RWPE2 (cell line): ENCODE results near the gene CDK14.

Experiments
- ATAC-seq: fragments of 200-7000 bp; cut with Tn5 transposase; 3 replicates; pipeline ENCODE4 v1.9.1; 2021; ENCODE audit warnings: low read depth
- DNase-seq: peaks from one replicate; pipeline ENCODE4 v3.0.0-alpha.2; 2020; ENCODE audit warnings: low spot score
- H3K27ac ChIP-seq: fragments of 450-650 bp; 2 replicates; pipeline ENCODE4 v1.5.1; 2017; ENCODE audit warnings: mild to moderate bottlenecking; ENCODE audit not compliant: poor library complexity, severe bottlenecking
- H3K27me3 ChIP-seq: fragments of 250-450 bp; sonication (Bioruptor Pico); 2 replicates; pipeline ENCODE4 v1.5.1; 2021; ENCODE audit warnings: mild to moderate bottlenecking, moderate library complexity; ENCODE audit not compliant: insufficient read depth, poor library complexity, severe bottlenecking
- H3K36me3 ChIP-seq: fragments of 250-450 bp; sonication (Bioruptor Pico); 2 replicates; pipeline ENCODE4 v1.5.1; 2020; ENCODE audit warnings: low read depth, mild to moderate bottlenecking, moderate library complexity
- H3K4me1 ChIP-seq: fragments of 250-450 bp; sonication (Bioruptor Pico); 2 replicates; pipeline ENCODE4 v1.5.1; 2021; ENCODE audit warnings: mild to moderate bottlenecking, moderate library complexity; ENCODE audit not compliant: insufficient read depth, poor library complexity, severe bottlenecking
- H3K4me3 ChIP-seq: fragments of 250-450 bp; sonication (Bioruptor Pico); 2 replicates; pipeline ENCODE4 v1.5.1; 2021; ENCODE audit warnings: mild to moderate bottlenecking, moderate library complexity; ENCODE audit not compliant: severe bottlenecking
- H3K9me3 ChIP-seq: fragments of 250-450 bp; sonication (Bioruptor Pico); 2 replicates; pipeline ENCODE4 v1.5.1; 2021; ENCODE audit warnings: mild to moderate bottlenecking, moderate library complexity; ENCODE audit not compliant: severe bottlenecking
- TF ChIP-seq, protein P1 (sequence below): fragments of 450-650 bp; IDR thresholded peaks from one replicate; pipeline ENCODE4 v1.5.1; 2017; ENCODE audit warnings: mild to moderate bottlenecking, moderate library complexity; ENCODE audit not compliant: poor library complexity, severe bottlenecking

CDK14 gene

DNA sequence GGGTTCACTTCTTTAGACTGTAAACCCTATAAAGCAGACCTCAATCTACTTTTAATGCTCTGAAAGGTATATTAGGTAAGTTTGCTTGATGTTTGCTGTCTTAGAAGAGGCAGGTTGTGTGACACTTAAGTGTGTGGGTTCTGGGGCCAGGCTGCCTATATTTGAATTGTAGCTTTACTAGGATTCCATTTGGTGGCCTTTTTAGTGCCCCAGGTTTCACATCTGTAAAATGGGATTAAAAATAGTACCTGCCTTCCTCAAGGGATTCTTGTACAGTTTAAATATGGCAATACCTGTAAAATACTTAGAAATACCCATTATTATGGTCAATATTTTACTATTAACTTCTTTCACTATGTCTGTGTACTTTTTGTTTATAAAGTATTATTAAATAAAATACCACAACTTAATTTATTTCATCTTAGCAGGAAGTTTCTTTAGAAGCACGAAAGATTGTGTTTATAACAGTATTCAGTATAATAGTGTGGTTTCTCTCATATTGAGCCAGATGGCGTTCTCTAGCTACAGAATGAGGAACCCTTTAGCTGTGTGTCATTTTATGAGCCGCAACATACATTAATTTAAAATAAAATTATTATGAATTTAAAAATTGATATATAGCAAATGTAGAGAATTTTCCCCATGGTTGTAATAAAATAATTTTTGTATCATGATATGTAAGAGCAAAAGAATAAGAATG is 94.2 kb downstream of the CDK14 start:
- H3K36me3 ChIP-seq = no peaks in the 10 kb centered on the region
- peaks cover 3% of the 10 kb centered on the region for H3K4me1 ChIP-seq
- TF ChIP-seq, protein P1, sequence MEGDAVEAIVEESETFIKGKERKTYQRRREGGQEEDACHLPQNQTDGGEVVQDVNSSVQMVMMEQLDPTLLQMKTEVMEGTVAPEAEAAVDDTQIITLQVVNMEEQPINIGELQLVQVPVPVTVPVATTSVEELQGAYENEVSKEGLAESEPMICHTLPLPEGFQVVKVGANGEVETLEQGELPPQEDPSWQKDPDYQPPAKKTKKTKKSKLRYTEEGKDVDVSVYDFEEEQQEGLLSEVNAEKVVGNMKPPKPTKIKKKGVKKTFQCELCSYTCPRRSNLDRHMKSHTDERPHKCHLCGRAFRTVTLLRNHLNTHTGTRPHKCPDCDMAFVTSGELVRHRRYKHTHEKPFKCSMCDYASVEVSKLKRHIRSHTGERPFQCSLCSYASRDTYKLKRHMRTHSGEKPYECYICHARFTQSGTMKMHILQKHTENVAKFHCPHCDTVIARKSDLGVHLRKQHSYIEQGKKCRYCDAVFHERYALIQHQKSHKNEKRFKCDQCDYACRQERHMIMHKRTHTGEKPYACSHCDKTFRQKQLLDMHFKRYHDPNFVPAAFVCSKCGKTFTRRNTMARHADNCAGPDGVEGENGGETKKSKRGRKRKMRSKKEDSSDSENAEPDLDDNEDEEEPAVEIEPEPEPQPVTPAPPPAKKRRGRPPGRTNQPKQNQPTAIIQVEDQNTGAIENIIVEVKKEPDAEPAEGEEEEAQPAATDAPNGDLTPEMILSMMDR = no peak
- ATAC-seq (no peak), DNase-seq (no peak)
- no peaks in the 10 kb centered on the region for H3K9me3 ChIP-seq
- no peak overlapping the region for H3K27ac ChIP-seq
- H3K4me3 ChIP-seq = no peak overlapping the region
- no peaks in the 10 kb centered on the region for H3K27me3 ChIP-seq

DNA sequence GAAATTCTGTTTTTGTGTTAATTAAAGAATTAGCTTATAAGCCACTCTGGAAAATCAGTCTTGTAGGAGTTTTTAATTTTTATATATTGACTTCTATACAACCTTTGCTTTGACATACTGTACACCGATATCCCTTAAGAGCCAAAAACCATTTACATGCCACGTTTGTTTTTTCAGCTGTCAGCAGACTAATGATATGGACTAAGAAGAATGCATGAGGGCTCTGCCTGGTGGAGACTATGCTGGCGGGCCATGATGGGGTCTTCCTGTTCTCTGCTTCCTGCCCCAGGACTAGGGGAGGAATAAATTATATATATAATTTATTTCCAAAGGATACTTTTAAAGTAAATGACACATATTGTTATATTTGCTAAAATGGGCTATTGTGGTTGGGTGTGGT is 96.3 kb downstream of the CDK14 start:
- ATAC-seq (no peak), DNase-seq (no peak)
- no peaks in the 10 kb centered on the region for H3K27me3 ChIP-seq
- TF ChIP-seq, protein P1 = no peak
- H3K36me3 ChIP-seq = no peaks in the 10 kb centered on the region
- H3K27ac ChIP-seq = no peak overlapping the region
- no peaks in the 10 kb centered on the region for H3K4me1 ChIP-seq
- H3K4me3 ChIP-seq = no peak overlapping the region
- no peaks in the 10 kb centered on the region for H3K9me3 ChIP-seq

DNA sequence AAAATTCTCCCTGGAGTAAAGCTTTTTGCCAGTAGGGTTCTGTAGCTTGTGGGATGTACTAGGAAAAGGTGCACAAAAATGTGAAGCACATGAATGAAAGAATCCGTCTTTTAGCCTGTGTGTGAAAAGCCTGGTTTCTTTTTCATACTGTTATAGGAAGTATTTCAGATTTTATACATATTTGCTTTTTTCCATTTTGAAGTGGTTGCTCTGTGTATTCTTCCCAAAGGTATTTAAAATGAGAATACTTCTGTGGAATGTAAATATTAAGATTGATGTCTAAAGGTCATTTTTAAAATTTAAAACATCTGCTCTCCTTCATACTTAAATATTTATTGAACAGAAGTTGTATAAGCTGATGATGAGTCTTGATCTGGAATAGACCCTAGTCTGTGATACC is 96.8 kb downstream of the CDK14 start:
- Histone ChIP-seq H3K9me3 (no peaks in the 10 kb centered on the region), H3K27ac (no peak overlapping the region), H3K4me1 (no peaks in the 10 kb centered on the region), H3K4me3 (no peak overlapping the region), H3K36me3 (no peaks in the 10 kb centered on the region), H3K27me3 (no peaks in the 10 kb centered on the region)
- DNase-seq = no peak
- TF ChIP-seq, protein P1 = no peak
- ATAC-seq = no peak

DNA sequence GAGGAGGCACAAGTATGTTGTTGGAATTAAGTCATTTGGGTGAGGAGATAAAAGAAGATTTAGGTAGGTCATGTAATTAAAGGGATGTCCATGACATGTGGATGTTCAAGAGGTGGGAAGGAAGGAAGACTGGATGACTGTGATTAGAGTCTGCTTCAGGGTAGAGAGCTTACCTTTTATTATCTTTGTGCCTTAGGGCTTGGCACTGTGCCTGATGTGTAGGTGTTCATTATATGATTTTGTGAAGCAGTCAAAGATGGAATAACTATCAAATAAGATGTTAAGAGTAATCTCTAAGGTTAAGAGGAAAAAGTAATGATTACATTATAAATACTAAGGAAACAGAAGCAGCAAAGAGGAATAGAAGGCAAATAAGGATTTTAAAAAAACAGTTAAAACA is 97.8 kb downstream of the CDK14 start:
- H3K4me3 ChIP-seq = no peak overlapping the region
- TF ChIP-seq, protein P1 = no peak
- ATAC-seq (no peak), DNase-seq (no peak)
- no peaks in the 10 kb centered on the region for H3K27me3 ChIP-seq
- H3K36me3 ChIP-seq = no peaks in the 10 kb centered on the region
- no peaks in the 10 kb centered on the region for H3K9me3 ChIP-seq
- H3K27ac ChIP-seq = no peak overlapping the region
- no peaks in the 10 kb centered on the region for H3K4me1 ChIP-seq

DNA sequence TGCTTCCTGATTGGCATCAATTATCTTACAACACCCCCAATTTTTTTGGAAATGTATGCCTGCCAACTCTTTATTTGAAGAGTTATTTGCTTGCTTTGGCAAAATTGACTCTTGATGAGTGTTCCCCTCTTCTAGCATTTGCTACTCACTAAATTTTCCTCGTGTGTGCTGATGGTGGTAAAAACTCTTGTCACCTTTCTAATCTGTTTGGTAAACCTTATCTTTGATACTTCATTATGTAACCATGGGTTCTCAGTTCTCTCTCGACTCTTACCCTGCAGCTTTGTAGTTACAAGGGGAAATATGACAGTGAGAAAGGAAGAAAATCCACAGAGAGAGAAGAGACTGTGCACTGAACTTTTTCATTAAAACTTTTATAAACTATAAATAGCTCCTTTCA is 102.5 kb downstream of the CDK14 start:
- TF ChIP-seq, protein P1 = no peak
- Histone ChIP-seq H3K9me3 (no peaks in the 10 kb centered on the region), H3K27ac (no peak overlapping the region), H3K4me3 (no peak overlapping the region), H3K36me3 (no peaks in the 10 kb centered on the region), H3K4me1 (no peaks in the 10 kb centered on the region), H3K27me3 (no peaks in the 10 kb centered on the region)
- DNase-seq = no peak
- no peak for ATAC-seq
